Spleen (tissue), 11 donors: ENCODE data around the gene RIPK3. TPM values are rescaled to one million over a fixed set of nuclear protein-coding genes. Genes with fewer than 3 reads are reported as not detected.
A peak's percentile ranks its signal among the peaks of the same experiment; 100 is the strongest.

Source experiments
- DNase-seq: peaks from one replicate; pipeline ENCODE4 v3.0.0-alpha.2; 2020
- H3K27ac ChIP-seq, 8 donors: fragments of 200-600 bp; sonication (generic) in 7 of 8; 1 replicate in 4 of 8; 2 replicates in 4 of 8; pipeline versions ENCODE4 v1.5.0 to v1.8.0; 2016 to 2021; ENCODE audit warnings: inconsistent platforms in 4 of 8, mild to moderate bottlenecking in 4 of 8, moderate library complexity in 1 of 8
- H3K27me3 ChIP-seq, 7 donors: fragments of 200-600 bp; sonication (generic) in 6 of 7; replicated peaks in 1 of 7; 1 replicate in 4 of 7; 2 replicates in 3 of 7; pipeline versions ENCODE4 v1.5.0 to v1.8.0; 2016 to 2021; ENCODE audit warnings: inconsistent platforms in 3 of 7, mild to moderate bottlenecking in 1 of 7
- H3K36me3 ChIP-seq, 6 donors: fragments of 200-600 bp; sonication (generic) in 5 of 6; 1 replicate in 4 of 6; 2 replicates in 2 of 6; pipeline versions ENCODE4 v1.5.0 to v1.8.0; 2016 to 2021; ENCODE audit warnings: inconsistent platforms in 2 of 6
- H3K4me1 ChIP-seq, 6 donors: fragments of 200-600 bp; sonication (generic) in 5 of 6; 1 replicate in 3 of 6; 2 replicates in 3 of 6; pipeline versions ENCODE4 v1.5.0 to v1.8.0; 2016 to 2021; ENCODE audit warnings: inconsistent platforms in 3 of 6
- H3K4me3 ChIP-seq, 8 donors: fragments of 200-600 bp; sonication (generic) in 7 of 8; 1 replicate in 4 of 8; 2 replicates in 4 of 8; pipeline versions ENCODE4 v1.5.0 to v1.8.0; 2016 to 2021; ENCODE audit warnings: inconsistent platforms in 4 of 8, mild to moderate bottlenecking in 4 of 8, moderate library complexity in 2 of 8
- H3K9me3 ChIP-seq, 8 donors: fragments of 200-600 bp; sonication (generic) in 7 of 8; 1 replicate in 4 of 8; 2 replicates in 4 of 8; pipeline versions ENCODE4 v1.5.0 to v1.8.0; 2016 to 2021; ENCODE audit warnings: inconsistent platforms in 4 of 8
- CTCF ChIP-seq, 11 experiments: fragments of 200-600 bp in 7 of 11; fragments of 450-650 bp in 4 of 11; sonication (generic) in 4 of 11; IDR thresholded peaks in 8 of 11; conservative IDR thresholded peaks in 3 of 11; 1 replicate in 7 of 11; 2 replicates in 4 of 11; pipeline versions ENCODE4 v1.4.0 to v1.8.0; 2016 to 2021; ENCODE audit warnings: antibody characterized with exemption in 11 of 11, inconsistent platforms in 4 of 11, mild to moderate bottlenecking in 1 of 11
- POLR2A ChIP-seq, 3 donors: fragments of 450-650 bp; IDR thresholded peaks; one replicate each; pipeline ENCODE4 v1.5.1; 2017; ENCODE audit warnings: antibody characterized with exemption in 3 of 3, mild to moderate bottlenecking in 1 of 3
- POLR2AphosphoS5 ChIP-seq, 3 donors: sonication (generic); formaldehyde crosslinking; IDR thresholded peaks; one replicate each; pipeline ENCODE4 v1.5.1; 2017; ENCODE audit warnings: antibody characterized with exemption in 3 of 3
- WGBS, 5 donors: extraction: QIAGEN DNeasy Blood & Tissue Kit in 3 of 5; methylation state at CpG; one replicate each; pipeline versions ENCODE4 v1.1.5 to v1.1.7; 2013 to 2018; 5-methylcytosine and 5-hydroxymethylcytosine counted together
- intact Hi-C: fragments of 100-400 bp; cut with DNase I; formaldehyde crosslinking; loops from one replicate; pipeline ENCODE4 v1.15.0; 2023; ENCODE audit warnings: low total_unique reads
- polyA plus RNA-seq, 3 donors: library from polyadenylated mRNA; stranded (reverse); fragments of 200-250 nt; gene quantifications; one replicate each; pipeline ENCODE4 v1.2.1, GENCODE V29; 2013
- total RNA-seq, 7 donors: library from RNA; depleted of rRNA in 3 of 7; stranded (reverse); fragments of >200 nt in 3 of 7; fragmentation: NEBNext Ultra II Directional in 4 of 7; extraction: Animal tissue kit (Norgen Biotek cat#: 25700) in 4 of 7; gene quantifications; one replicate each; pipeline versions ENCODE4 v1.1.0 to v1.2.1, GENCODE V29; 2016 to 2021
- donor health status: healthy with polysubstance abuse.
- donor health status: DM: no; HTN: no; CAD: no; lungs with moderate emphysema.
- donor health status: DM: no; HTN: no; CAD: no.
- donor health status: Bipolar disorder and iron deficiency.
- donor health status: healthy.
- donor health status: DM: no; HTN: no; CAD: no.
- donor health status: DM: yes; HTN: yes; CAD: no.

Gene RIPK3
- total and polyA plus RNA-seq, 10 donors, result 14.0 to 42.4 (median 28.4) TPM

GRCh38 chr14:24296341-24297157 is 43.2 kb downstream of the RIPK3 start:
- Histone ChIP-seq H3K4me3 (no peak overlapping the region), H3K36me3 (peaks cover 3 to 60% (median 34%) of the 10 kb centered on the region in 6 donors), H3K27me3 (no peaks in the 10 kb centered on the region), H3K4me1 (peaks cover 31 to 57% (median 51%) of the 10 kb centered on the region in 6 donors), H3K9me3 (no peaks in the 10 kb centered on the region), H3K27ac (peak overlapping the region in 7 of 8 donors; percentile 0 to 62 (median 41))
- no peak for TF ChIP-seq POLR2A (IDR thresholded peaks at IDR 0.05)
- TF ChIP-seq POLR2AphosphoS5 (IDR thresholded peaks at IDR 0.05), result peak in 2 of 3 donors; percentile 25 to 64
- TF ChIP-seq CTCF (IDR thresholded peaks at IDR 0.05 in 8 of 11, conservative IDR thresholded peaks at IDR 0.05 in 3 of 11), result peak; percentile 58 to 91 (median 80)
- peak; percentile 88 for DNase-seq
- 67 to 74% (median 69%) methylated on average over 12 of the region's 12 CpGs for WGBS, 5 donors
- intact Hi-C loops, result no loop called here

GRCh38 chr14:24293525-24293924 is 46.3 kb downstream of the RIPK3 start:
- Histone ChIP-seq H3K4me3 (no peak overlapping the region), H3K36me3 (peaks cover 3 to 82% (median 57%) of the 10 kb centered on the region in 6 donors), H3K27me3 (no peaks in the 10 kb centered on the region), H3K9me3 (no peaks in the 10 kb centered on the region), H3K27ac (no peak overlapping the region), H3K4me1 (peaks cover 17 to 42% (median 24%) of the 10 kb centered on the region in 6 donors)
- 92 to 100% (median 97%) methylated on average over 2 of the region's 2 CpGs for WGBS, 5 donors
- intact Hi-C loops, result no loop called here
- no peak for DNase-seq
- TF ChIP-seq POLR2AphosphoS5 (IDR thresholded peaks at IDR 0.05) (no peak), POLR2A (IDR thresholded peaks at IDR 0.05) (no peak), CTCF (IDR thresholded peaks at IDR 0.05 in 8 of 11, conservative IDR thresholded peaks at IDR 0.05 in 3 of 11) (no peak)

GRCh38 chr14:24292118-24292807 is 47.5 kb downstream of the RIPK3 start:
- Histone ChIP-seq H3K4me3 (no peak overlapping the region), H3K4me1 (peaks cover 9 to 29% (median 14%) of the 10 kb centered on the region in 6 donors), H3K27ac (peak overlapping the region in 1 of 8 donors; percentile 17), H3K36me3 (peaks cover 3 to 82% (median 57%) of the 10 kb centered on the region in 6 donors), H3K27me3 (no peaks in the 10 kb centered on the region), H3K9me3 (no peaks in the 10 kb centered on the region)
- WGBS, 5 donors, result 78 to 92% (median 88%) methylated on average over 11 of the region's 11 CpGs
- DNase-seq, result no peak
- no peak for TF ChIP-seq POLR2A (IDR thresholded peaks at IDR 0.05)
- TF ChIP-seq POLR2AphosphoS5 (IDR thresholded peaks at IDR 0.05), result peak in 2 of 3 donors; percentile 34 to 41
- no peak for TF ChIP-seq CTCF (IDR thresholded peaks at IDR 0.05 in 8 of 11, conservative IDR thresholded peaks at IDR 0.05 in 3 of 11)
- intact Hi-C loops, result no loop called here
